IMR-90 (cell line): ENCODE results near the gene DAP3. TPM values are rescaled to one million over a fixed set of nuclear protein-coding genes. Genes with fewer than 3 reads are reported as not detected.

Experiments used
- ATAC-seq: fragments of 200-7000 bp; cut with Tn5 transposase; 2 replicates; pipeline ENCODE4 v1.9.1; 2020; ENCODE audit warnings: low read depth, mild to moderate bottlenecking, moderate library complexity
- BruUV-seq: library from RNA; stranded (reverse); fragments of 400-500 nt; replicated peaks from 2 replicates; lab custom pipeline; 2021; lab: Mats Ljungman, UMichigan
- CTCF ChIA-PET: fragments of 300-600 bp; formaldehyde crosslinking; extraction: SDS; loops from one replicate; lab custom pipeline; 2021; ENCODE audit warnings: antibody characterized with exemption; lab: Yijun Ruan, JAX
- POLR2A ChIA-PET: fragments of 300-600 bp; sonication (Branson Sonifier 250); formaldehyde crosslinking; loops from one replicate; lab custom pipeline; 2022; ENCODE audit warnings: antibody characterized with exemption; ENCODE audit not compliant: unreplicated experiment; lab: Charles Lee
- DNase-seq: peaks from one replicate; pipeline ENCODE4 v3.0.0; 2013
- H2AFZ ChIP-seq: replicated peaks from 2 replicates; pipeline ENCODE3; 2013; ENCODE audit warnings: low read length, mild to moderate bottlenecking; ENCODE audit not compliant: poor library complexity
- H2AK5ac ChIP-seq: 2 replicates; pipeline ENCODE4 v1.6.1; 2013; ENCODE audit warnings: low read depth, low read length, inconsistent platforms
- H2AK9ac ChIP-seq: replicated peaks from 2 replicates; pipeline ENCODE3; 2013; ENCODE audit warnings: mild to moderate bottlenecking, low read depth, low read length, moderate library complexity; ENCODE audit not compliant: poor library complexity
- H2BK120ac ChIP-seq: 2 replicates; pipeline ENCODE4 v1.6.1; 2013; ENCODE audit warnings: low read depth, low read length, inconsistent platforms
- H2BK15ac ChIP-seq: 3 replicates; pipeline ENCODE4 v1.6.1; 2013; ENCODE audit warnings: low read depth, low read length, inconsistent platforms
- H2BK20ac ChIP-seq: 2 replicates; pipeline ENCODE4 v1.6.1; 2013; ENCODE audit warnings: low read depth, mild to moderate bottlenecking, inconsistent platforms, low read length, moderate library complexity
- H2BK5ac ChIP-seq: 2 replicates; pipeline ENCODE4 v1.6.1; 2013; ENCODE audit warnings: mild to moderate bottlenecking, low read depth, low read length, inconsistent platforms; ENCODE audit not compliant: poor library complexity, severe bottlenecking
- H3K14ac ChIP-seq: replicated peaks from 2 replicates; pipeline ENCODE4 v1.6.1; 2013; ENCODE audit warnings: low read depth, low read length, inconsistent platforms
- H3K18ac ChIP-seq: 2 replicates; pipeline ENCODE4 v1.6.1; 2013; ENCODE audit warnings: low read depth, low read length, control low read depth
- H3K23ac ChIP-seq: 2 replicates; pipeline ENCODE4 v1.6.1; 2013; ENCODE audit warnings: low read depth, low read length, inconsistent platforms
- H3K27ac ChIP-seq: 2 replicates; pipeline ENCODE4 v1.5.1; 2013; ENCODE audit warnings: mild to moderate bottlenecking, control low read depth, low read length; ENCODE audit not compliant: insufficient read depth
- H3K27me3 ChIP-seq: 2 replicates; pipeline ENCODE4 v1.6.1; 2013; ENCODE audit warnings: low read length; ENCODE audit not compliant: control insufficient read depth, insufficient read depth
- H3K36me3 ChIP-seq: 2 replicates; pipeline ENCODE4 v1.6.1; 2013; ENCODE audit warnings: low read length, mixed read lengths; ENCODE audit not compliant: control insufficient read depth, insufficient read depth
- H3K4ac ChIP-seq: 2 replicates; pipeline ENCODE4 v1.6.1; 2013; ENCODE audit warnings: low read depth, low read length, inconsistent platforms
- H3K4me1 ChIP-seq: 2 replicates; pipeline ENCODE4 v1.6.1; 2013; ENCODE audit warnings: low read length, mixed read lengths; ENCODE audit not compliant: control insufficient read depth, insufficient read depth
- H3K4me2 ChIP-seq: 2 replicates; pipeline ENCODE4 v1.6.1; 2013; ENCODE audit warnings: low read depth, mild to moderate bottlenecking, control low read depth, low read length, moderate library complexity
- H3K4me3 ChIP-seq: 2 replicates; pipeline ENCODE4 v1.5.1; 2013; ENCODE audit warnings: low read depth, mild to moderate bottlenecking, control low read depth, low read length, moderate library complexity; ENCODE audit not compliant: insufficient read depth
- H3K56ac ChIP-seq: 2 replicates; pipeline ENCODE4 v1.6.1; 2013; ENCODE audit warnings: low read length, inconsistent platforms; ENCODE audit not compliant: insufficient read depth; ENCODE audit errors: extremely low read depth
- H3K79me1 ChIP-seq, 2 experiments: 2 replicates each; pipeline ENCODE4 v1.6.1; 2013; ENCODE audit warnings: low read length in 2 of 2, inconsistent platforms in 1 of 2, low read depth in 1 of 2
- H3K9ac ChIP-seq: 2 replicates; pipeline ENCODE4 v1.6.1; 2013; ENCODE audit warnings: low read depth, low read length, control low read depth
- H3K9me1 ChIP-seq: 2 replicates; pipeline ENCODE4 v1.6.1; 2013; ENCODE audit warnings: low read length, inconsistent platforms; ENCODE audit not compliant: insufficient read depth
- H3K9me3 ChIP-seq: 2 replicates; pipeline ENCODE4 v1.6.1; 2013; ENCODE audit warnings: low read length; ENCODE audit not compliant: control insufficient read depth, insufficient read depth
- H4K20me1 ChIP-seq: 2 replicates; pipeline ENCODE4 v1.6.1; 2013; ENCODE audit warnings: low read length, inconsistent platforms; ENCODE audit not compliant: insufficient read depth
- H4K5ac ChIP-seq: 2 replicates; pipeline ENCODE4 v1.6.1; 2013; ENCODE audit warnings: mild to moderate bottlenecking, low read depth, low read length, control low read depth
- H4K8ac ChIP-seq, 2 experiments: 2 replicates each; pipeline ENCODE4 v1.6.1; 2013; ENCODE audit warnings: low read depth in 2 of 2, low read length in 2 of 2, control low read depth in 1 of 2, inconsistent platforms in 1 of 2
- H4K91ac ChIP-seq: 2 replicates; pipeline ENCODE4 v1.6.1; 2013; ENCODE audit warnings: low read depth, low read length, inconsistent platforms; ENCODE audit not compliant: insufficient read depth
- CEBPB ChIP-seq: IDR thresholded peaks from 2 replicates; pipeline ENCODE4 v1.6.1; 2012; ENCODE audit warnings: low read depth, low read length, improper control_type of control experiment
- CHD1 ChIP-seq: IDR thresholded peaks from 2 replicates; pipeline ENCODE4 v1.6.1; 2012; ENCODE audit warnings: low read depth, low read length, improper control_type of control experiment
- MAFK ChIP-seq: IDR thresholded peaks from 2 replicates; pipeline ENCODE4 v1.6.1; 2012; ENCODE audit warnings: low read depth, low read length, improper control_type of control experiment
- RAD21 ChIP-seq: IDR thresholded peaks from 2 replicates; pipeline ENCODE4 v1.6.1; 2012; ENCODE audit warnings: low read length, improper control_type of control experiment
- RFX5 ChIP-seq: IDR thresholded peaks from 2 replicates; pipeline ENCODE4 v1.8.0; 2012; ENCODE audit warnings: low read depth, mild to moderate bottlenecking, low read length, moderate library complexity
- SMC3 ChIP-seq: fragments of 150-350 bp; IDR thresholded peaks from 2 replicates; pipeline ENCODE4 v1.6.1; 2016; ENCODE audit warnings: low read depth, mild to moderate bottlenecking, antibody characterized with exemption, low read length, moderate library complexity
- USF2 ChIP-seq: fragments of 150-350 bp; IDR thresholded peaks from 2 replicates; pipeline ENCODE4 v1.6.1; 2017; ENCODE audit warnings: mild to moderate bottlenecking, antibody characterized with exemption, low read length, low read depth
- WGBS, 2 experiments: methylation state at CpG; one replicate each; pipeline versions ENCODE4 v1.1.5 to v1.1.7; 2013; ENCODE audit warnings: missing lambda C conversion rate in 2 of 2; ENCODE audit not compliant: insufficient read length in 1 of 2; ENCODE audit errors: extremely low coverage in 2 of 2; 5-methylcytosine and 5-hydroxymethylcytosine counted together
- dilution Hi-C: fragments of 300-500 bp; cut with HindIII; formaldehyde crosslinking; loops from one replicate; pipeline ENCODE4 v1.14.3; 2018; ENCODE audit warnings: low sequenced_read_pairs; ENCODE audit not compliant: unreplicated experiment
- in situ Hi-C: fragments of 300-500 bp; cut with MboI; formaldehyde crosslinking; loops from 3 replicates; pipeline ENCODE4 v1.14.3; 2019; ENCODE audit warnings: low sequenced_read_pairs, inconsistent platforms, mixed read lengths
- intact Hi-C: fragments of 100-400 bp; cut with micrococcal nuclease; formaldehyde crosslinking; loops from 2 replicates; pipeline ENCODE4 v1.10.0; 2022
- polyA plus RNA-seq, 3 experiments: library from polyadenylated mRNA; depleted of rRNA; stranded (reverse); fragments of >200 nt; gene quantifications; 2 replicates each; pipeline ENCODE4 v1.2.3, GENCODE V29; 2012; ENCODE audit warnings: low replicate concordance in 1 of 3
- total RNA-seq: library from RNA; depleted of rRNA; stranded (reverse); fragments of >200 nt; gene quantifications from 2 replicates; pipeline ENCODE4 v1.2.3, GENCODE V29; 2012

DAP3 gene
- total and polyA plus RNA-seq, 2 of the 4 experiments (the other 2 are of a cell fraction), result 48.6 to 126 TPM

GRCh38 chr1:155761736-155762405, 73.0 kb downstream of the DAP3 start:
- no peak overlapping the region for H2BK120ac ChIP-seq
- no peak overlapping the region for H3K18ac ChIP-seq
- no peak overlapping the region for H3K4me2 ChIP-seq
- H3K79me1 ChIP-seq, result peaks cover 0 to 31% of the 10 kb centered on the region in 2 experiments; a peak in 3 of 4 replicates
- no peaks in the 10 kb centered on the region for H4K20me1 ChIP-seq
- ChIA-PET POLR2A (interaction anchor here (0.6 kb wide), 1 partner anchor 148 kb away, joined by 6 read pairs; no protein-coding TSS in a partner anchor), CTCF (no interaction called here)
- in situ Hi-C loops (no loop called here), dilution Hi-C loops (no loop called here), intact Hi-C loops (no loop called here)
- no peaks in the 10 kb centered on the region for H3K27me3 ChIP-seq
- no peak overlapping the region for H3K4ac ChIP-seq
- peaks cover 3% of the 10 kb centered on the region for H3K4me1 ChIP-seq
- no peak overlapping the region for H3K9ac ChIP-seq
- no peak overlapping the region for H2AK5ac ChIP-seq
- no peak overlapping the region for H3K23ac ChIP-seq
- ATAC-seq, result no peak
- no peak overlapping the region for H2BK15ac ChIP-seq
- no peak overlapping the region for H4K91ac ChIP-seq
- no peak overlapping the region for H2BK20ac ChIP-seq
- H3K9me1 ChIP-seq, result peaks cover 6% of the 10 kb centered on the region; the same call in 1 of the 2 replicates
- H2AFZ ChIP-seq, result no peak overlapping the region
- H3K4me3 ChIP-seq, result no peak overlapping the region
- WGBS, 2 experiments, result 100% methylated on average over 2 of the region's 11 CpGs; no CpG with 5 or more reads in 1 of the 2 experiments
- no peak overlapping the region for H2AK9ac ChIP-seq
- no peak overlapping the region for H3K56ac ChIP-seq
- no peak overlapping the region for H4K8ac ChIP-seq
- H4K5ac ChIP-seq, result no peak overlapping the region
- no peak for DNase-seq
- no peak overlapping the region for H3K27ac ChIP-seq
- no TSS peak for BruUV-seq
- H2BK5ac ChIP-seq, result no peak overlapping the region
- no peak for TF ChIP-seq CEBPB
- no peak for TF ChIP-seq MAFK
- TF ChIP-seq RFX5, result no peak
- no peak for TF ChIP-seq USF2
- TF ChIP-seq RAD21, result no peak
- TF ChIP-seq CHD1, result no peak
- TF ChIP-seq SMC3, result no peak
- peaks cover 50% of the 10 kb centered on the region for H3K36me3 ChIP-seq
- no peaks in the 10 kb centered on the region for H3K9me3 ChIP-seq
- H3K14ac ChIP-seq, result no peak overlapping the region
